Skin epidermis (tissue), 12 donors: ENCODE results near the gene OR4E1.
"Not testable (repeated sequence)": the region's sequence is repeated elsewhere in the genome, so short reads cannot be mapped to it uniquely, and the experiment has no call there.

ENCODE experiments used
- H3K27ac ChIP-seq, 21 experiments: fragments of 200-600 bp; sonication (generic) in 11 of 21; one replicate each; pipeline ENCODE4 v1.5.0; 2020; ENCODE audit warnings: mild to moderate bottlenecking in 3 of 21, inconsistent platforms in 2 of 21, moderate library complexity in 2 of 21
- H3K4me3 ChIP-seq, 7 experiments: fragments of 200-600 bp; sonication (generic) in 2 of 7; one replicate each; pipeline ENCODE4 v1.5.0; 2020; ENCODE audit warnings: inconsistent platforms in 2 of 7, mild to moderate bottlenecking in 2 of 7, moderate library complexity in 1 of 7

The OR4E1 gene, protein sequence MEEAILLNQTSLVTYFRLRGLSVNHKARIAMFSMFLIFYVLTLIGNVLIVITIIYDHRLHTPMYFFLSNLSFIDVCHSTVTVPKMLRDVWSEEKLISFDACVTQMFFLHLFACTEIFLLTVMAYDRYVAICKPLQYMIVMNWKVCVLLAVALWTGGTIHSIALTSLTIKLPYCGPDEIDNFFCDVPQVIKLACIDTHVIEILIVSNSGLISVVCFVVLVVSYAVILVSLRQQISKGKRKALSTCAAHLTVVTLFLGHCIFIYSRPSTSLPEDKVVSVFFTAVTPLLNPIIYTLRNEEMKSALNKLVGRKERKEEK

GRCh38 chr14:21673718-21674117 lies at the start of gene OR4E1:
TSS of gene OR4E1 (minus strand) at chr14:21673818. CDS start at chr14:21670935, 2,883 bp downstream.
- no peak within 1 kb of the TSS for H3K27ac ChIP-seq
- H3K4me3 ChIP-seq = no peak within 1 kb of the TSS

DNA sequence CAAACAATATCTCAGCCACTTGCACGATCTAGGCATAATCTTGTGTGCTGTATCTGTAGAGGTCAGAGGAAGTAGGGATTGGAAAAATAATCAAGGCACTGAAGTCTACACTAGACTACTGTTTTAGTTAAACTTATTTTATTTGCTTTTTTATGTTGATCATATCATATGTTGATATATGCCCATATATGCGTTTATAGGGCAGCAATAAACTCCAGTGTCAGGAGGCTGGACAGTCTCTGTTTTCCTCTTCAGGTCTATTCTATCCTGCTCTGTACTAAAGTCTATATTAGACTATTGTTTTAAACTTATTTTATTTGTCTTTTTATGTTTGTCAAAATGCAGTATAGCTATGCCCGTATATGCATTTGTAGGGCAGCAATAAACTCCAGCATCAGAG lies 47.9 kb upstream of the OR4E1 start:
- H3K4me3 ChIP-seq = no peak overlapping the region
- no peak overlapping the region for H3K27ac ChIP-seq

DNA sequence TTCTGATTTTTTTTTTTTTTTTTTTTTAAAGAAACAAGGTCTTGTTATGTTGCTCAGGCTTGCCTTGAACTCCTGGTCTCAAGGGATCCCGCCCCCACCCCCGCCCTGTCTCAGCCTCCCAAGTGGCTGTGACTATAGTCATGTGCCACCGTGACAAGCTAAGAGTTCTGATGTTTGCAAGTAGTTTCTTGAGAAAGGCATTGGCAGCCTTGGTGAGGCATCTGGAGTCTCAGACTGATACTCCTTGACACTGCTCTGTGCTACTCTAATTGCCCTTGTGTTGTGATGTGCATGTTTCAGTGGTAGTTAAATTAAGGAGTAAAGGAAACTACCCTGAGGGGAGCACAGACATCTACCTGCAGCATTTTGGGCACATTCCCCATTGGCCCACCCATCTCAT lies 46.2 kb upstream of the OR4E1 start:
- no peak overlapping the region for H3K4me3 ChIP-seq
- H3K27ac ChIP-seq = no peak overlapping the region

DNA sequence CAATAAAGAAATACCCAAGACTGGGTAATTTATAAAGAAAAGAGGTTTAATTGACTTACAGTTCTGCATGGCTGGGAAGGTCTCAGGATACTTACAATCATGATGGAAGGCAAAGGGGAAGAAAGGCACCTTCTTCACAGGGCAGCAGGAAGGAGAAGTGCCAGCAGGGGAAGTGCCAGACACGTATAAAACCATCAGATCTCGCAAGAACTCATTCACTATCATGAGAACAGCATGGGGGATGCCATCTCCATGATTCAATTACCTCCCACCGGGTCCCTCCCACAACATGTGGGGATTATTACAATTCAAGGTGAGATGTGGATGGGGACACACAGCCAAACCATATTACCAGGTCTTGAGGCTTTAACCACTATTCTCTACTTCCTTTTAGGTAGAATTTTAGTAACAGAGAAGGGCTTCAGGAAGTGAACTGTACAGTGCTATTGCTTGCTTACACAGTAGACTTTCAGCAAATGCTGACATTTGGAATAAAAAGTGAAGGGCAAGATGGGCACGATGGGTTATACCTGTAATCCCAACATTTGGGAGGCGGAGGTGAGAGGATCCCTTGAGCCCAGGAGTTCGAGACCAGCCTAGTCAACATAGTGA lies 40.8 kb upstream of the OR4E1 start:
- Histone ChIP-seq H3K27ac (no peak overlapping the region), H3K4me3 (no peak overlapping the region)

- Histone ChIP-seq H3K4me3 (no peak overlapping the region), H3K27ac (no peak overlapping the region)
Measured at GRCh38 chr14:21712036-21712435, 38.4 kb upstream of the OR4E1 start.

- Histone ChIP-seq H3K27ac (no peak overlapping the region), H3K4me3 (no peak overlapping the region)
Measured at GRCh38 chr14:21711360-21711961, 37.8 kb upstream of the OR4E1 start.

DNA sequence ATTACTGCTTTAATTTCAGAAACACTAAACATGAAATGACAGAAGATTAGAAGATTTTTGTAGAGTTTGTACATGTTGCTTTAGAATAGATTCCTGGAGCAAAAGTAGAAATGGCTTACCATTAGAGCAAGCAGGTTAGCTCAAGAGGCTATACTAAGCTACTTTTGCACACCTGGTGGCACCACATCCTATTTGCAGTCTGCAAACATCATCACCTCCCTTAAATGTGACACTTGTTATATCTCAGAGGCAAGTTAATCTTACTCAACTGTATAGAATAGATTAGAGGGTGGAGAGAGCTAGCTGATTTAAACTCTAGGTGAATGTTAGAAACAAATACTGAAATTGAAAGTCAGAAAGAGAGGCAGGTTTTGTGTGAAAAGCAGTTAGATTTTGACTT lies 30.7 kb upstream of the OR4E1 start:
- H3K4me3 ChIP-seq = no peak overlapping the region
- no peak overlapping the region for H3K27ac ChIP-seq

- Histone ChIP-seq H3K27ac (no peak overlapping the region), H3K4me3 (no peak overlapping the region)
Measured at GRCh38 chr14:21703357-21704326, 30.0 kb upstream of the OR4E1 start.

DNA sequence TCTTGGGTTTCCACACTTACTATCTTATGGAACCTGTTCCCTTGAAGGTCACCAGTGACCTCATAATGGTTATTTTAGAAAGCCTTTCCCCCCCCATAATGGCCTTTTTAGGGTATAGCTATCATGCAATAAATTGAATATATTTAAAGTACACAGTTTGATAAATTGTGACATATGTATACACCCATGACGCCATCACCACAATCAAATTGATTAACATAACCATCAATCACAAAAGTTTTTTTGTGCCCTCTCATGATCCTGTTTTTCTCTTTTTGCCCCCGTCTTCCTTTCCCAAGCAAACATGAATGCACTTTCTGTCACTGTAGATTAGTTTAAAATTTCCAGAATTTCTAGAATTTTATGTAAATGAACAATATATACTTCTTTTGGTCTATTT lies 28.7 kb upstream of the OR4E1 start:
- no peak overlapping the region for H3K27ac ChIP-seq
- H3K4me3 ChIP-seq = no peak overlapping the region

DNA sequence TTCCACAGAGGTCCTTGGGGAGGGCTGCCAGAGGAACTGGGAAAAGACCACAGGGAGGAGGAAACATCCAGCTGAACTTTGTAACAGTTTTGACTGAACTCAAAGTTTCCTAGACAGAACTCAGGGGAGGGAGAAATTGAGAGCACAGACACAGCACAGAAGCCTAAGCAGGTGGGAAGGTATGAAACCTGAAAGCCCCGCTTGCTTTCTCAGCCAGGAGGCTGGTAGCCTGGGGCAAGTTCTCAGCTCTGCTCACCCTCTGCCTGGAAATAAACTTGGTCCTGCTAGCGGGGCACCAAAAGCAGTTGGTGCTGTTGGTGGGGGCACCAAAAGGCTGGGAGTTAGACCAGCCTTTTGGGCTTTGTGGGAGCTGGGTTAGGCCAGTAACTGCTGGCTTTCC lies 25.9 kb upstream of the OR4E1 start:
- H3K27ac ChIP-seq = no peak overlapping the region
- no peak overlapping the region for H3K4me3 ChIP-seq

- not testable (repeated sequence) for H3K4me3 ChIP-seq, H3K27ac ChIP-seq
Measured at GRCh38 chr14:21698538-21698937, 24.9 kb upstream of the OR4E1 start.

DNA sequence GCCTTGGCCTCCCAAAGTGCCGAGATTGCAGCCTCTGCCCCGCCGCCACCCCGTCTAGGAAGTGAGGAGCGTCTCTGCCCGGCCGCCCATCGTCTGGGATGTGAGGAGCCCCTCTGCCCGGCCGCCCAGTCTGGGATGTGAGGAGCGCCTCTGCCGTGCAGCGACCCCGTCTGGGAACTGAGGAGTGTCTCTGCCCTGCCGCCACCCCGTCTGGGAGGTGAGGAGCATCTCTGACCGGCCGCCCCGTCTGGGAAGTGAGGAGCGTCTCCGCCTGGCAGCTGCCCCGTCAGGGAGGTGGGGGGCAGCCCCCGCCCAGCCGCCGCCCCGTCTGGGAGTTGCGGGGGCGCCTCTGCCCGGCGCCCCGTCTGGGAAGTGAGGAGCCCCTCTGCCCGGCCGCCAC lies 24.0 kb upstream of the OR4E1 start:
- not testable (repeated sequence) for H3K27ac ChIP-seq, H3K4me3 ChIP-seq

GRCh38 chr14:21694425-21694824 lies 20.8 kb upstream of the OR4E1 start:
- Histone ChIP-seq H3K4me3 (no peak overlapping the region), H3K27ac (no peak overlapping the region)

GRCh38 chr14:21686468-21686867 lies 12.8 kb upstream of the OR4E1 start:
- H3K27ac ChIP-seq = no peak overlapping the region
- no peak overlapping the region for H3K4me3 ChIP-seq

GRCh38 chr14:21680072-21680471 lies 6.5 kb upstream of the OR4E1 start:
- H3K4me3 ChIP-seq = no peak overlapping the region

GRCh38 chr14:21675566-21675965 lies 1.9 kb upstream of the OR4E1 start:
- H3K27ac ChIP-seq = no peak overlapping the region
- H3K4me3 ChIP-seq = no peak overlapping the region

More at GRCh38 chr14:21680072-21680471, 6.5 kb upstream of the OR4E1 start:
- no peak overlapping the region for H3K27ac ChIP-seq

GRCh38 chr14:21672116-21672515 lies 1.5 kb downstream of the OR4E1 start:
- no peak overlapping the region for H3K4me3 ChIP-seq
- no peak overlapping the region for H3K27ac ChIP-seq

DNA sequence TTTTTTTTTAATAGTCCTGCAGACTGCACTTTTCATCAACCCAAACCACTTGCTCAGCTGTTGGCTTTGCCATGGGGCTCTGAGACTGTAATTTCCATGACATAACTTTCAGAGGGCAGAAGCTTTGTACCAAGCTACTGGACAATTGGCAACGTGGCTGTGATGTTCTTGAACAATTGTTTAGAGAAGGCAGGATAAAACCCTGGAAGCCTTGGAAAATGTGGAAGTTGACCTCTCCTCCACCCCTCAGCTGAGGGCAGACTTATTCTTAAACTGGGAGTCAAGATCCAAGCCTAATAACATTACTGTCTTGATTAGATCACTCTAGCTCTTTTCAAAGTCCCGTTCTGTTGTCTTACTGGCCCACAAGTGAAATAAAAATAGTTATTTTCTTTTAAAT lies 2.2 kb downstream of the OR4E1 start:
- Histone ChIP-seq H3K27ac (no peak overlapping the region), H3K4me3 (no peak overlapping the region)

DNA sequence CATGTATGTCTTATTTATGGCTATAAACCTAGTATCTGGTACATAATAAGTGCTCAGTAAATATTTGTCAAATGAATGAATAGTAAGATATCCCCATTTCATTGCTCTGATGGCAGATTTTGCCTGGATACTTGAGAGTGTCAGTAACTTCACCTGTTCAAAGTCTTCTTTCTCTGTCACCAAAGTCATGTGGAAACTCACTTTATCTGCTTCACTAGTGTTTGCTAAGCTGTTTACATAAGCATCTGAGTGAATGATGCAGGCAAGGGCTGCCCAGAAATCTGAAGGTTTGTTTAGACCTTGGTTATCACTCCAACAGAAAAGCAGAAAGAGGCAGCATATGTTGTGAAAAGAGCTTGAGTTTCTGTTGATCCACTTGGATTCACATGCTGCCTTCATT lies 4.3 kb downstream of the OR4E1 start:
- Histone ChIP-seq H3K4me3 (no peak overlapping the region), H3K27ac (no peak overlapping the region)

- H3K27ac ChIP-seq = no peak overlapping the region
- H3K4me3 ChIP-seq = no peak overlapping the region
Measured at GRCh38 chr14:21668377-21668776, 5.2 kb downstream of the OR4E1 start.
